HFF-Myc (cell line): ENCODE data around the gene CYP19A1.

ENCODE experiments used
- DNase-seq: peaks from one replicate; pipeline ENCODE4 v3.0.0-alpha.2; 2011; ENCODE audit warnings: low read depth; ENCODE audit errors: extremely low read depth
- H3K4me3 ChIP-seq: replicated peaks from 2 replicates; pipeline ENCODE4 v1.5.1; 2011; ENCODE audit warnings: low read depth, mild to moderate bottlenecking, control low read depth, low read length
- TF ChIP-seq, protein P1 (sequence below): IDR thresholded peaks from 2 replicates; pipeline ENCODE4 v1.5.1; 2012; ENCODE audit warnings: mild to moderate bottlenecking, low read depth, low read length, control low read depth; ENCODE audit errors: missing control alignments

CYP19A1 gene

DNA sequence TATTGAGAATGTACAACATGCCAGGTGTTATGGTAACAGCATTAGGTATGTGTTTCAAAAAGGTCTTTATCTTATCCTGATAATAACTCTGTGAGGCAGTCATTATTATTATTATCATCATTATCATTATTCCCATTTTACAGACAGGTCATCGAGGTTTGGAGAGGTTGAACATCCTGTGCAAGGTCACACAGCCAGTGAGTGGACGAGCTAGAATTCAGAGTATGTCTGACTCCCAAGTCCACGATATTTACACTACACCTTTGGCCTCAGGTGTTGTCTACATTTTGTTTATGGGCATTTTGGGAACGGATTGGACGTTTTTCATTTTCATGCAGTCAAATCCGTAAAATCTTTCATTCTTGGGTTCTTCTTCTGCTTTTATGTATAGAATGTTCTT is 27.0 kb upstream of the CYP19A1 start:
- TF ChIP-seq, protein P1, sequence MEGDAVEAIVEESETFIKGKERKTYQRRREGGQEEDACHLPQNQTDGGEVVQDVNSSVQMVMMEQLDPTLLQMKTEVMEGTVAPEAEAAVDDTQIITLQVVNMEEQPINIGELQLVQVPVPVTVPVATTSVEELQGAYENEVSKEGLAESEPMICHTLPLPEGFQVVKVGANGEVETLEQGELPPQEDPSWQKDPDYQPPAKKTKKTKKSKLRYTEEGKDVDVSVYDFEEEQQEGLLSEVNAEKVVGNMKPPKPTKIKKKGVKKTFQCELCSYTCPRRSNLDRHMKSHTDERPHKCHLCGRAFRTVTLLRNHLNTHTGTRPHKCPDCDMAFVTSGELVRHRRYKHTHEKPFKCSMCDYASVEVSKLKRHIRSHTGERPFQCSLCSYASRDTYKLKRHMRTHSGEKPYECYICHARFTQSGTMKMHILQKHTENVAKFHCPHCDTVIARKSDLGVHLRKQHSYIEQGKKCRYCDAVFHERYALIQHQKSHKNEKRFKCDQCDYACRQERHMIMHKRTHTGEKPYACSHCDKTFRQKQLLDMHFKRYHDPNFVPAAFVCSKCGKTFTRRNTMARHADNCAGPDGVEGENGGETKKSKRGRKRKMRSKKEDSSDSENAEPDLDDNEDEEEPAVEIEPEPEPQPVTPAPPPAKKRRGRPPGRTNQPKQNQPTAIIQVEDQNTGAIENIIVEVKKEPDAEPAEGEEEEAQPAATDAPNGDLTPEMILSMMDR, result no peak
- H3K4me3 ChIP-seq, result no peak overlapping the region
- DNase-seq, result no peak

DNA sequence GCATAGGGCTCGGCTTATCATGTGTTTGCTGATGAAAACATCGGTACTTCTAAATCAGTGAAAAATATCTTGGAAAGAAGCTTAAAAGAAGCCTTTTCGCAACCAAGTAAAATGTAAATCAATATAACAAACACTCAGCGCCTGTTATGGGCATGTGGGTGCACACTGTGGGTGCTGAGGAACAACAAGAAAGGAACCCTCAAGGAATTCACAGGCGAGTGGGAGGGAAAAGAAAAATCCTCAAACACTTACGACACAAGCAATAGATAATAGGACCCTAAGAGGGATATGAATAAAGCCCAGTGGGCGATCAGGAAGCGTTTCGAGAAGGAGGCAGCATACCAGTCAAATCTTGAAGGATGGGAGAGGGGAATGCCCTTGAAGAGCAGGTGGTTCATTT is 25.0 kb upstream of the CYP19A1 start:
- no peak overlapping the region for H3K4me3 ChIP-seq
- TF ChIP-seq, protein P1, result no peak
- DNase-seq, result no peak

DNA sequence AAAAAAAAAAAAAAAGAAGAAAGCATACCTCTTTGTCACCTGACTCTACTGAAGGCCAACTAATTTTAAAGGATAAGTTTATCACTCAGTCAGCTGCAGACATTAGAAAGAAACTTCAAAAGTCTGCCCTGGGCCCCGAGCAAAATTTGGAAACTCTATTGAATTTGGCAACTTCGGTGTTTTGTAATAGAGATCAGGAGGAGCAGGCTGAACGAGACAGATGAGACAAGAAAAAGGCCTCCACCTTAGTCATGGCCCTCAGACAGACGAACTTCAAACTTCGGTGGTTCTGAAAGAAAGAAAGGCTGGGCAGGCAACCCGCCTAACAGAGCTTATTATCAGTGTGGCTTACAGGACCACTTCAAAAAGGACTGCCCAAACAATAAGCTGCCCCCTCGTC is 21.6 kb upstream of the CYP19A1 start:
- H3K4me3 ChIP-seq, result no peak overlapping the region
- TF ChIP-seq, protein P1, result no peak
- no peak for DNase-seq

- DNase-seq, result no peak
- no peak overlapping the region for H3K4me3 ChIP-seq
Observed at GRCh38 chr15:51356983-51357382, 18.6 kb upstream of the CYP19A1 start.

GRCh38 chr15:51356147-51356546 is 17.8 kb upstream of the CYP19A1 start:
- no peak overlapping the region for H3K4me3 ChIP-seq
- DNase-seq, result no peak
- TF ChIP-seq, protein P1, result no peak

More at GRCh38 chr15:51356983-51357382, 18.6 kb upstream of the CYP19A1 start:
- TF ChIP-seq, protein P1, result no peak

DNA sequence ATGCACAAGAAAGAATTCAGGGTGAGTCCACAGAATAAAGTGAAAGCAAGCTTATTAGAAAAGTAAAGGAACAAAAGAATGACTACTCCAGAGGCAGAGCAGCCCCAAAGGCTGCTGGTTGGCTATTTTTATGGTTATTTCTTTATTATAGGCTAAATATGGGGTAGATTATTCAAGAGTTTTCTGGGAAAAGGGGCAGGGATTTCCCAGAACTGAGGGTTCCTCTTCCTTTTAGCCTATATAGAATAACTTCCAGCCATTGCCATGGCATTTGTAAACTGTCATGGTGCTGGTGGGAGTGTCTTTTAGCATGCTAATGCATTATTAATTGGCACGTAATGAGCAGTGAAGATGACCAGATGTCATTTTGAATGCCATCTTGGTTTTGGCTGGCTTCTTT is 16.7 kb upstream of the CYP19A1 start:
- H3K4me3 ChIP-seq, result no peak overlapping the region
- no peak for DNase-seq
- TF ChIP-seq, protein P1, result no peak

DNA sequence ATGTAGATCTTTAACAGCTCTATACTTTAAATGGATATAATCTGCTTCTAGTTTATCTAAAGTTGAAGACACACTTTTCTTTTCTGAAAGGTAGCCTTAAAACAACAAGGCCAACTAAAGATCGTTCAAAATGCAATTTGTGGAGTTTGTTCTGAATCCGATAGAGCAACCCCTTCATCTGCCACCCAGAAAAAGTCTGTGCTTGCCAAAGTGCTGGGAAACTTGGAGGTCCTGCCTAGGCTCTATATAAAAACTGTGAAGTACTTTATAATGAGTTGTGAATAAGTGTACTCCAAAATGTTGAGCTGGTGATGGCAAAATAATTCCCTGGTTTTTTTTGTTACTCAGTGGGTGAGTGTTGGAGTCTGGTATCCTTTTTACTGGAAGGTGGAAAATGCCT is 15.6 kb upstream of the CYP19A1 start:
- TF ChIP-seq, protein P1, result no peak
- no peak for DNase-seq
- no peak overlapping the region for H3K4me3 ChIP-seq
